GM21381 (cell line): ENCODE data around the gene FAM161A.
A peak's percentile ranks its signal among the peaks of the same experiment; 100 is the strongest.

Experiments used
- ATAC-seq: cut with Tn5 transposase; IDR thresholded peaks from one replicate; pipeline ENCODE4 v1.9.1; 2021; ENCODE audit warnings: mild to moderate bottlenecking, moderate library complexity; ENCODE audit not compliant: unreplicated experiment

Gene FAM161A

DNA sequence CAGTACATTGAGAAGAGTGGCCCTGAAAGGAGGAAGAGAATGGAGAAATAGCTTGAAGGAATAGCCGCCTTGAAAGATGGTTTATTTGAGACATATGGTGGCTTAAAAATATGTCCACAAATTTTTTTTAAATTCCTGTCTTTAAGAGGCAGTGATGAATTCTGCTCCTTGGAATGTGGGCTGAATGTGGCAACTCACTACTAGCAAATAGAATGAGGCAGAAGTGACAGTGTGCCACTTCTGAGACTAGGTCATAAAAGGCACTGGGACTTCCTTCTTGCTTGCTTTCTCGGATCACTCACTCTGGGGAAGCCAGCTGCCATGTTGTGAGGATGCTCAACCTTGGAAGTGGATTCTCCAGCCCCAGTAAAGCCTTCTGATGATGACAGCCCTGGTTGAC lies 67.0 kb downstream of the FAM161A start:
- no peak for ATAC-seq

DNA sequence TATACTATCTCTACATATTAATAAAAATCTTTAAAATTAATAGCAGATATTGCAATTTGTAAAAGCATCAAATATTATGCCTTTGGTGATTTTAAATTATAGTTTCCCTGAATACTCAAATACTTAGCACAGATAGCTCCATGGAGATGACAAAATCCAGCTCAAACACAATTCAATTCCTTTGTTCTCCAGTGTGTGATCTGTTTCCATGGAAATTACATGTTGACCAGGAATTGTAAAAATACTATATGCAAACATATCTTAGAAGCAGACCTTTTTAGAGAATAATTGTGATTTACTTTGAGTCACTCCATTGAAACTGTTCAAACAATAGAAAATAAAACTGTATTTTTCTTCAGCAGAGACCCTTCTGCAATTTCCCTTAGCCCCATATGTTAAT lies 68.3 kb downstream of the FAM161A start:
- ATAC-seq = no peak

DNA sequence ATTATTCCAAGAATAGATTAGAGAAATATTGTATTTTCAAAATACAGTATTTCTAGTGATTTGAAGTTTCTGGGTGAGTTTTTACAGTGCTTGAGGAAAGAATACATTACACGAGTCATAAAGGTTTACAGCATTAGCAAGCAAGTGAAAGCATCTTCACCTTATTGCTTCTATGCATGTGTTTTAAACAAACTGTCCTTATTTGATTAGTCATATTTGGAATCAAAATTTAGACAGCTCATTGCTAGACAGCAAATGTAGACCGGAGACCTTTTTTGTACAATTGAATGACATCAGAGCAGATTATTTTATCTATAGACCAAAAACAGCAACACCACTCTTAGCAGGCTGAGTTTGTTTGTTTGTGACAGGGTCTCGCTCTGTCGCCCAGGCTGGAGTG lies 69.2 kb downstream of the FAM161A start:
- ATAC-seq = no peak

DNA sequence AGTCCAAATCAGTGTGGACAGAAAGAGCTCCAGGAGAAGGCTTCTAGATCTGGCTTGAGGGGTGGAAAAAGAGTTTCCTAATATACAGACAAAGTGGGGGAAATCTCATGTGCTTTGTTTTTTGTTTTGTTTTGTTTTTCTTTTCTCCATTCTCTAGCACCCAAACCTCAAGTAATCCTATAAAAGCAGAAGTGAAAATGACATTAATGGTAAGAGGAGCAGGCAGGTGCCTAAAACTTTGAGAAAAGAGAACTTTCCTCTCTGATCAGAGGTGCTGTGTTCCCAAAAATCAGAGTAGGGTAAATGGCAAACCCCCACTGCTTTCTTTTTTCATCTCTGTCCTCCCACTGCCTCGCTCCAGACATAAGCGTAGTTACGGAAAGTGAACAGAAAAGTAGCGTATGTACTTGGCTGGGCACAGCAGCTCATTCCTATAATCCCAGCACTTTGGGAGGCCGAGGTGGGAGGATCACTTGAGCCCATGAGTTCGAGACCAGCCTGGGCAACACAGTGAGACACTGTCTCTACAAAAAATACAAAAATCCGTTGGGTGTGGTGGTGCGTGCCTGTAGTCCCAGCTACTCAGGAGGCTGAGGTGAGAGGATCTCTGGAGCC lies 77.8 kb downstream of the FAM161A start:
- ATAC-seq = peak; percentile 78
